Heart right ventricle (tissue), 16 donors: ENCODE measurements around the gene PDE11A. TPM values are rescaled to one million over a fixed set of nuclear protein-coding genes. Genes with fewer than 3 reads are reported as not detected.

ENCODE experiments used
- ATAC-seq, 8 donors: fragments of 200-7000 bp; cut with Tn5 transposase; one replicate each; pipeline ENCODE4 v1.9.1; 2020; ENCODE audit warnings: mild to moderate bottlenecking in 8 of 8, moderate library complexity in 8 of 8, moderate number of reproducible peaks in 1 of 8
- DNase-seq, 2 donors: peaks; one replicate each; pipeline ENCODE4 v3.0.0-alpha.2; 2020
- H3K27ac ChIP-seq, 10 donors: fragments of 200-600 bp; sonication (generic) in 2 of 10; one replicate each; pipeline versions ENCODE4 v1.5.0 to v1.8.0; 2020 to 2022; ENCODE audit warnings: mild to moderate bottlenecking in 3 of 10
- H3K27me3 ChIP-seq, 7 donors: fragments of 200-600 bp; one replicate each; pipeline ENCODE4 v1.8.0; 2021 to 2022; ENCODE audit warnings: mild to moderate bottlenecking in 2 of 7
- H3K36me3 ChIP-seq, 9 donors: fragments of 200-600 bp; sonication (generic) in 1 of 9; one replicate each; pipeline versions ENCODE4 v1.5.0 to v1.8.0; 2020 to 2022; ENCODE audit warnings: mild to moderate bottlenecking in 2 of 9
- H3K4me1 ChIP-seq, 9 donors: fragments of 200-600 bp; sonication (generic) in 1 of 9; one replicate each; pipeline versions ENCODE4 v1.5.0 to v1.8.0; 2020 to 2022; ENCODE audit warnings: mild to moderate bottlenecking in 4 of 9
- H3K4me3 ChIP-seq, 10 donors: fragments of 200-600 bp; sonication (generic) in 2 of 10; one replicate each; pipeline versions ENCODE4 v1.5.0 to v1.8.0; 2020 to 2022; ENCODE audit warnings: mild to moderate bottlenecking in 7 of 10, moderate library complexity in 2 of 10
- H3K9me3 ChIP-seq, 11 donors: fragments of 200-600 bp in 10 of 11; sonication (generic) in 2 of 11; one replicate each; pipeline versions ENCODE4 v1.5.0 to v1.8.0; 2013 to 2022; ENCODE audit warnings: mild to moderate bottlenecking in 2 of 11, control low read depth in 1 of 11, moderate library complexity in 1 of 11
- CTCF ChIP-seq, 9 donors: fragments of 200-600 bp; sonication (generic) in 2 of 9; IDR thresholded peaks; one replicate each; pipeline versions ENCODE4 v1.5.0 to v1.8.0; 2021 to 2022; ENCODE audit warnings: antibody characterized with exemption in 9 of 9, mild to moderate bottlenecking in 5 of 9, moderate library complexity in 1 of 9
- WGBS, 2 donors: extraction: QIAGEN DNeasy Blood & Tissue Kit; methylation state at CpG; one replicate each; pipeline ENCODE4 v1.1.7; 2013; ENCODE audit warnings: inconsistent platforms in 1 of 2; 5-methylcytosine and 5-hydroxymethylcytosine counted together
- intact Hi-C, 10 donors: fragments of 100-400 bp; cut with DNase I; formaldehyde crosslinking; loops; one replicate each; pipeline versions ENCODE4 v1.11.1 to v1.14.2; 2022
- polyA plus RNA-seq, 2 donors: library from polyadenylated mRNA; stranded (reverse); fragments of 200-250 nt; gene quantifications; one replicate each; pipeline ENCODE4 v1.2.3, GENCODE V29; 2013
- total RNA-seq, 10 donors: library from RNA; stranded (reverse); fragmentation: NEBNext Ultra II Directional in 3 of 10; extraction: Animal tissue kit (Norgen Biotek cat#: 25700) in 3 of 10; gene quantifications; one replicate each; pipeline versions ENCODE4 v1.2.1 to v1.2.4, GENCODE V29; 2021 to 2023
- donor health status: Arrhythmogenic right ventricular cardiomyopathy.
- donor health status: ischemic (EF 13 %, LVEDD 7.1; RV severe dilation, severe dysfunction).
- donor health status: healthy with polysubstance abuse.
- donor health status: DM: no; HTN: yes; CAD: no.
- donor health status: DM: no; HTN: no; CAD: no.
- donor health status: ischemic (EF 25% LVEDD 6.9; RV normal size, moderate dysfunction).
- donor health status: ischemic (EF 25% LVEDD 5.7; RV mildly dilated, moderate dysfunction).
- donor health status: healthy.
- donor health status: DM: yes; HTN: yes; CAD: no.
- donor health status: Ischemic cardiomyopathy.
- donor health status: ischemic (EF 35%, LVEDD 5.7; RV mildly dilated, moderate dysfunction).
- donor health status: nonischemic (EF 11% LVEDD 7.7; RV severe dilation, severe dysfunction).
- donor health status: DM: yes; HTN: yes; CAD: no.
- donor health status: PGD.
- donor health status: ischemic (EF 29% LVEDD 5.4; RV normal size, mild dysfunction).
- donor health status: nonischemic (EF 23%, LVEDD 6.1; RV moderate dilation, normal function).

Gene PDE11A
- total and polyA plus RNA-seq, 12 donors, result 0.12 to 6.4 (median 1.1) TPM

- no peak overlapping the region for H3K27ac ChIP-seq
- TF ChIP-seq CTCF (IDR thresholded peaks at IDR 0.05), result no peak
- intact Hi-C loops, result loop anchor here in 9 of 10 donors (5.0 to 10.0 kb wide), 6 partner anchors 172 to 304 kb away; no protein-coding TSS in a partner anchor
- H3K4me3 ChIP-seq, result no peak overlapping the region
- H3K36me3 ChIP-seq, result no peaks in the 10 kb centered on the region
- 85 to 86% methylated on average over 4 of the region's 4 CpGs for WGBS, 2 donors
- no peaks in the 10 kb centered on the region for H3K27me3 ChIP-seq
- ATAC-seq (no peak), DNase-seq (no peak)
- peaks cover 0 to 22% (median 9%) of the 10 kb centered on the region in 9 donors for H3K4me1 ChIP-seq
- no peaks in the 10 kb centered on the region for H3K9me3 ChIP-seq
These were observed 38.1 kb upstream of the PDE11A start for GRCh38 chr2:178110681-178111080.

- WGBS, 2 donors, result 4 to 9% methylated on average over 1 of the region's 1 CpG
- intact Hi-C loops, result loop anchor here in 9 of 10 donors (5.0 to 10.0 kb wide), 6 partner anchors 172 to 305 kb away; no protein-coding TSS in a partner anchor
These were observed 37.2 kb upstream of the PDE11A start for GRCh38 chr2:178109813-178110212.

GRCh38 chr2:178108176-178108575 lies 35.6 kb upstream of the PDE11A start:
- no peak overlapping the region for H3K27ac ChIP-seq
- no peak for TF ChIP-seq CTCF (IDR thresholded peaks at IDR 0.05)
- 86 to 91% methylated on average over 21 of the region's 21 CpGs for whole genome bisulfite sequencing, 2 donors
- H3K4me3 ChIP-seq, result no peak overlapping the region
- H3K27me3 ChIP-seq, result no peaks in the 10 kb centered on the region
- intact Hi-C loops, result no loop called here
- H3K4me1 ChIP-seq, result peaks cover 0 to 8% (median 5%) of the 10 kb centered on the region in 9 donors
- DNase-seq, result no peak
- no peaks in the 10 kb centered on the region for H3K36me3 ChIP-seq
- ATAC-seq, result no peak
- no peaks in the 10 kb centered on the region for H3K9me3 ChIP-seq

More at GRCh38 chr2:178109813-178110212, 37.2 kb upstream of the PDE11A start:
- H3K9me3 ChIP-seq, result no peaks in the 10 kb centered on the region
- DNase-seq (no peak), ATAC-seq (no peak)
- H3K27ac ChIP-seq, result no peak overlapping the region
- no peaks in the 10 kb centered on the region for H3K36me3 ChIP-seq
- no peaks in the 10 kb centered on the region for H3K27me3 ChIP-seq
- H3K4me3 ChIP-seq, result no peak overlapping the region
- peaks cover 0 to 22% (median 9%) of the 10 kb centered on the region in 9 donors for H3K4me1 ChIP-seq
- TF ChIP-seq CTCF (IDR thresholded peaks at IDR 0.05), result peak in 8 of 9 donors; percentile 35 to 70 (median 62)

GRCh38 chr2:178106053-178106452 lies 33.5 kb upstream of the PDE11A start:
- H3K36me3 ChIP-seq, result no peaks in the 10 kb centered on the region
- H3K9me3 ChIP-seq, result no peaks in the 10 kb centered on the region
- TF ChIP-seq CTCF (IDR thresholded peaks at IDR 0.05), result no peak
- WGBS, 2 donors, result 62 to 68% methylated on average over 2 of the region's 2 CpGs
- no peaks in the 10 kb centered on the region for H3K27me3 ChIP-seq
- ATAC-seq, result no peak
- H3K4me1 ChIP-seq, result no peaks in the 10 kb centered on the region
- DNase-seq, result no peak
- no peak overlapping the region for H3K4me3 ChIP-seq
- H3K27ac ChIP-seq, result no peak overlapping the region
- intact Hi-C loops, result no loop called here
